Mammary epithelial cell (primary cell): ENCODE data around the gene NUDT3.

Experiments
- EZH2 ChIP-seq: IDR thresholded peaks from 2 replicates; pipeline ENCODE4 v1.6.1; 2012; ENCODE audit warnings: low read length, inconsistent platforms, borderline replicate concordance
- TF ChIP-seq, protein P1 (sequence below), 2 donors: IDR thresholded peaks in 1 of 2; conservative IDR thresholded peaks in 1 of 2; 2 replicates each; pipeline ENCODE4 v1.5.1; 2011 to 2012; ENCODE audit warnings: inconsistent platforms in 2 of 2, low read length in 2 of 2, mild to moderate bottlenecking in 2 of 2, control low read depth in 1 of 2, low read depth in 1 of 2; ENCODE audit not compliant: insufficient read depth in 1 of 2; ENCODE audit errors: extremely low read depth in 1 of 2

DNA sequence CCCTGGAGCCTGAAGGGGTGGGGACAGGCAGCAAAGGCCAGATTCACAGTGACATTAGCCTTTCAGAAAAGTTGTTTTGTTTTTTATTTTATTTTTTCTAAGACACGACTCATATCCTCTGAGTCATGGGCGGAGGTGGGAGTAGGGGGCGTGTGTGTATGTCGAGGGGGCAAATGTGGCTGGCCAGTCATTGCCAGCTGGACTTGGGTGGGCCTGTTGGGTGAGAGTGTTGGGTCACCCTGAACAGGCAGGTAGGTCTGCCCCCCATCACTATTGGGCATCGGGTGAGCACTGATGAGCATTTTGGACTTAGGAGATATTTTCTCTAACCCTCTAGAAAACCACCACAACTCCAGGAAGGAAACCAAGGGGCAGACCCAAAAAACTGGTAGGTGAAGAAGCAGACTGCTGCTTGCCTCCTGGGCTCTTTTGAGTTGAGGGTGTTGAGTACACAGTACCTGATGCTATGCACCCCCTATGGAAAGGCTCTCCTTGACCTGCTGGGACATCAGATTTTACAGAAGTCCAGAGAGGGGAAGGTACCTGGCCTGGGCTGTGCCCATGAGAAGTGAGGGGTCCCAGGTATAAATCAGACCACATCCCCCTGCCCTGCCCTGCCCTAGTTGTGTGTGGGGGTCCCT lies 149.2 kb downstream of the NUDT3 start:
- TF ChIP-seq, protein P1, sequence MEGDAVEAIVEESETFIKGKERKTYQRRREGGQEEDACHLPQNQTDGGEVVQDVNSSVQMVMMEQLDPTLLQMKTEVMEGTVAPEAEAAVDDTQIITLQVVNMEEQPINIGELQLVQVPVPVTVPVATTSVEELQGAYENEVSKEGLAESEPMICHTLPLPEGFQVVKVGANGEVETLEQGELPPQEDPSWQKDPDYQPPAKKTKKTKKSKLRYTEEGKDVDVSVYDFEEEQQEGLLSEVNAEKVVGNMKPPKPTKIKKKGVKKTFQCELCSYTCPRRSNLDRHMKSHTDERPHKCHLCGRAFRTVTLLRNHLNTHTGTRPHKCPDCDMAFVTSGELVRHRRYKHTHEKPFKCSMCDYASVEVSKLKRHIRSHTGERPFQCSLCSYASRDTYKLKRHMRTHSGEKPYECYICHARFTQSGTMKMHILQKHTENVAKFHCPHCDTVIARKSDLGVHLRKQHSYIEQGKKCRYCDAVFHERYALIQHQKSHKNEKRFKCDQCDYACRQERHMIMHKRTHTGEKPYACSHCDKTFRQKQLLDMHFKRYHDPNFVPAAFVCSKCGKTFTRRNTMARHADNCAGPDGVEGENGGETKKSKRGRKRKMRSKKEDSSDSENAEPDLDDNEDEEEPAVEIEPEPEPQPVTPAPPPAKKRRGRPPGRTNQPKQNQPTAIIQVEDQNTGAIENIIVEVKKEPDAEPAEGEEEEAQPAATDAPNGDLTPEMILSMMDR (conservative IDR thresholded peaks at IDR 0.05 in 1 of 2, IDR thresholded peaks at IDR 0.05 in 1 of 2; ENCODE audit: extremely low read depth in 1 of 2, insufficient read depth in 1 of 2, low read depth in 1 of 2, low read length in 2 of 2): no peak
- TF ChIP-seq EZH2: no peak
